ENCODE measurements around the gene EPHA8. TPM values are rescaled to one million over a fixed set of nuclear protein-coding genes. Genes with fewer than 3 reads are reported as not detected.

Gene EPHA8
- total and polyA plus RNA-seq, 2 of the 4 experiments (the other 2 are of a cell fraction), result not detected

DNA sequence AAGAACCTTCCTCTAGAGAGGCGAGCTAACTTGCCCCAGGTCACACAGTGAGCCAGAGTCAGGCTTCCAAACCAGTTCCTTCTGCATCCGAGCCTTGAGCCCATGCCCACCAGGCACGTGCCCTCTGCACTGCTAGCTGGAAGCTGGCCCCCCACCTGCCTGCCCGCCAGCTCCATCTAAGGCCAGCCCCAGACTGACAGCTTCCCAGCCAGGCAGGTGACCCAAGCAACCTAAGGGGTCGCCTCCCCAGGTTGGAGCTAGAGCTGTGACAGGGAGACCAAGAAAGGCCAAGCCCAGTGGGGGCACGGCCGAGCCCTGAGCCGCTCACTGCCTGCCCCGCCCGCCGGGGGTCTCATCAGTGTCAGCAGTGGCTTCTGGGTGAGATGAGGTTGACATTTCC lies 53.3 kb downstream of the EPHA8 start:
- dilution Hi-C loops (cut with HindIII; ENCODE audit: low sequenced_read_pairs, unreplicated experiment), result no loop called here
- ATAC-seq (ENCODE audit: low read depth), result no peak
- no peak for DNase-seq
- ChIA-PET POLR2A (ENCODE audit: unreplicated experiment) (no interaction called here), CTCF (interaction anchor here (1.0 kb wide), 1 partner anchor 43 kb away, joined by 3 read pairs; no protein-coding TSS in a partner anchor)
- Histone ChIP-seq H3K9me3 (ENCODE audit: control insufficient read depth, insufficient read depth, low read length) (no peaks in the 10 kb centered on the region), H3K4me2 (ENCODE audit: low read depth, low read length) (no peak overlapping the region), H3K23ac (ENCODE audit: low read depth, low read length) (no peak overlapping the region), H3K27me3 (ENCODE audit: control insufficient read depth, insufficient read depth, low read length) (peaks cover 56% of the 10 kb centered on the region), H3K14ac (replicated peaks; ENCODE audit: low read depth, low read length) (no peak overlapping the region), H3K4me3 (ENCODE audit: insufficient read depth, low read depth, low read length) (no peak overlapping the region), H3K27ac (ENCODE audit: insufficient read depth, low read length) (no peak overlapping the region), H2AFZ (replicated peaks; ENCODE audit: low read length, poor library complexity) (no peak overlapping the region), H2BK5ac (ENCODE audit: low read depth, low read length, poor library complexity, severe bottlenecking) (no peak overlapping the region), H2BK20ac (ENCODE audit: low read depth, low read length) (no peak overlapping the region), H2AK5ac (ENCODE audit: low read depth, low read length) (no peak overlapping the region), H4K5ac (ENCODE audit: low read depth, low read length) (no peak overlapping the region), H3K4me1 (ENCODE audit: control insufficient read depth, insufficient read depth, low read length) (no peaks in the 10 kb centered on the region), H3K9ac (ENCODE audit: low read depth, low read length) (no peak overlapping the region), H2BK15ac (ENCODE audit: low read depth, low read length) (no peak overlapping the region), H4K91ac (ENCODE audit: insufficient read depth, low read depth, low read length) (no peak overlapping the region), H3K56ac (ENCODE audit: extremely low read depth, insufficient read depth, low read length) (no peak overlapping the region), H3K18ac (ENCODE audit: low read depth, low read length) (no peak overlapping the region), H3K79me1 (ENCODE audit: low read depth in 1 of 2, low read length in 2 of 2) (no peaks in the 10 kb centered on the region), H3K36me3 (ENCODE audit: control insufficient read depth, insufficient read depth, low read length) (no peaks in the 10 kb centered on the region), H3K9me1 (ENCODE audit: insufficient read depth, low read length) (no peaks in the 10 kb centered on the region; the same call in 1 of the 2 replicates), H4K8ac (ENCODE audit: low read depth in 2 of 2, low read length in 2 of 2) (no peak overlapping the region), H4K20me1 (ENCODE audit: insufficient read depth, low read length) (peaks cover 4% of the 10 kb centered on the region; the same call in 1 of the 2 replicates), H2AK9ac (replicated peaks; ENCODE audit: low read depth, low read length, poor library complexity) (no peak overlapping the region), H2BK120ac (ENCODE audit: low read depth, low read length) (no peak overlapping the region), H3K4ac (ENCODE audit: low read depth, low read length) (no peak overlapping the region)
- in situ Hi-C loops (cut with MboI; ENCODE audit: low sequenced_read_pairs), result no loop called here
- TF ChIP-seq BHLHE40 (IDR thresholded peaks at IDR 0.05; ENCODE audit: low read depth, low read length) (no peak), FOS (IDR thresholded peaks at IDR 0.05; ENCODE audit: low read depth, low read length) (no peak), CEBPB (IDR thresholded peaks at IDR 0.05; ENCODE audit: low read depth, low read length) (no peak), RAD21 (IDR thresholded peaks at IDR 0.05; ENCODE audit: low read length) (no peak), NFE2L2 (IDR thresholded peaks at IDR 0.05; ENCODE audit: low read depth, low read length) (no peak), MAZ (IDR thresholded peaks at IDR 0.05; ENCODE audit: borderline replicate concordance, low read depth, low read length) (no peak)
- no TSS peak for BruUV-seq (replicated peaks)
- intact Hi-C loops (cut with micrococcal nuclease), result no loop called here
- 34% methylated on average over 4 of the region's 11 CpGs; no CpG with 5 or more reads in 1 of the 2 experiments for WGBS, 2 experiments (ENCODE audit: extremely low coverage in 2 of 2, insufficient read length in 1 of 2)
